HK-2 (cell line): ENCODE results near the gene CPNE6.
"Not testable (repeated sequence)": the region's sequence is repeated elsewhere in the genome, so short reads cannot be mapped to it uniquely, and the experiment has no call there.

ENCODE experiments used
- DNase-seq: peaks from one replicate; pipeline ENCODE4 v3.0.0-alpha.2; 2018; ENCODE audit not compliant: unreplicated experiment

CPNE6 gene

DNA sequence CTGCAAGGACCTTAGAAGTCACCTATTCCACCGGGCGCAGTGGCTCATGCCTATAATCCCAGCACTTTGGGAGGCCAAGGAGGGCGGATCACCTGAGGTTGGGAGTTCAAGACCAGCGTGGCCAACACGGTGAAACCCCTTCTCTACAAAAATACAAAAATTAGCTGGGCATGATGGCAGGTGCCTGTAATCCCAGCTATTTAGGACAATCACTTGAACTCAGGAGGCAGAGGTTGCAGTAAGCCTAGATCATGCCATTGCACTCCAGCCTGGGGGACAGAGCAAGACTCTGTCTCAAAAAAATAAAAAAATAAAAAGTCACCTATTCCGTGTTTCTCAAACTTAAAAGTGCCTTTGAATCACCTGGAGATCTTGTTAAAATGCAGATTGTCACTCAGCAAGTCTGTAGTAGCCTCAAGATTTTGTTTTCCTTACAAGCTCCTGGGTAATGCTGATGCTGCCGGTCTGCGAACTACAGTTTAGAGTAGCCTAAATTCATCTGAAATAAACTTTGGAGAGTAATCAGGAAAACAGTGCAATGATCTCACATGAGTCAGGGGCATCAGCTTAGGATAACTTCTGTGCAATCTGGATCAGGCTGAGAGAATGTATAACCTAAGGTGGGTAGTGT is 34.4 kb downstream of the CPNE6 start:
- DNase-seq: not testable (repeated sequence)

DNA sequence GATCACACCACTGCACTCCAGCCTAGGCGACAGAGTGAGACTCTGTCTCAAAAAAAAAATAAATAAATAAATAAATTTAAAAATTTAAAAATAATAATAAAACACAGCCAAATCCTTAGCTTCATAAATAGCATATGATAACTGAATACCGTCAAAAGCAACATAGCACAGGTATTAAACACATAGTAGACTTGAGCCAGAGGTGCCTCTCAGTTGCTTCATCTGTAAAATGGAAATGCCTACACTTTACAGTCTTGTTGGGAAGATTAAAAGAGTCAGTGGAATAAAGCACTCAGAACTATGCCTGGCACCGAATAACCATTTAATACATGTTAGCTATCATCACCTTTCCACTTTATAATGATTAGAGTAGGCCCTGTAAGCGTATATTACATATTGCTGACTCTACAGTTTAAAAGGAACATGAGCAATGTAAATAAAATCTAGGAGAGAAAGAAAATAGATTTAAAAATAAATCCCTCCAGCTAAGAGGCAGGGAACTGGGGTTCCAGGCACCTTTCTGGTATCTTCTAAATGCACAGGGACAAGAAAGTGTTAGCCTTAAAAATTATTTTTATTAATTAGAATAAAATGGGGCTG is 35.4 kb downstream of the CPNE6 start:
- DNase-seq: no peak

DNA sequence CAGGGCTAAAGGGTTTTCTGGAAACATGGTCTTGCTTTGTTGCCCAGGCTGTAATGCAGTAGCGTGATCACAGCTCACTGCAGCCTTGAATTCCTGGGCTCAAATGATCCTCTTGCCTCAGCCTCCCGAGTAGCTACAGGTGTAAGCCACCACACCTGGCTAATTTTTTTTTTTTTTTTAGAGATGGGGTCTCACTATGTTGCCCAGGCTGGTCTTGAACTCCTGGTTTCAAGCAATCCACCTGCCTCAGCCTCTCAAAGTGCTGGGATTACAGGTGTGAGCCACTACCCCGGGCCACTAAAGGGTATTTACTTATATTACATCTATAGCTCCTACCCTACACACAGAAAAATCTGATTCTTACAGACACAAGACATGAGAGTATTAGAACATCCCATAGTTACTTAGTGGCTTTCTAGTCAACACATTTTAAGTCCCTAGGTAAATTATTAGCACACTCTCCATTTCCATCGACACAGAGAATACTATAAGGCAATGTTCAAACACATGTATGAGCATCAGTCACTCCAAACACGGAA is 37.0 kb downstream of the CPNE6 start:
- no peak for DNase-seq

DNA sequence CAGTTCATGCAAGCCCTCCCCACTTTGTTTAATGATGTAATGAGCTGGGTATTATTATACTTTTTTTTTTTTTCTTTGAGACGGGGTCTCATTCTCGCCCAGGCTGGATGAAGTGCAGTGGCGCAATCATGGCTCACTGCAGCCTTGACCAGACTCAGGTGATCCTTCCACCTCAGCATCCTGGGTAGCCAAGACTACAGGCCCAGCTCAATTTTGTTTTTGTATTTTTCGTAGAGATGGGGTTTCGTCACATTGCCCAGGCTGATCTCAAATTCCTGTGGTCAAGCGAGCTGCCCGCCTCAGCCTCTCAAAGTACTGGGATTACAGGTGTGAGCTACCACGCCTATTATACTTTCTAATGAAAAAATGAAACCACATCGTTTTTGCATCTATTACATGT is 38.7 kb downstream of the CPNE6 start:
- no peak for DNase-seq

DNA sequence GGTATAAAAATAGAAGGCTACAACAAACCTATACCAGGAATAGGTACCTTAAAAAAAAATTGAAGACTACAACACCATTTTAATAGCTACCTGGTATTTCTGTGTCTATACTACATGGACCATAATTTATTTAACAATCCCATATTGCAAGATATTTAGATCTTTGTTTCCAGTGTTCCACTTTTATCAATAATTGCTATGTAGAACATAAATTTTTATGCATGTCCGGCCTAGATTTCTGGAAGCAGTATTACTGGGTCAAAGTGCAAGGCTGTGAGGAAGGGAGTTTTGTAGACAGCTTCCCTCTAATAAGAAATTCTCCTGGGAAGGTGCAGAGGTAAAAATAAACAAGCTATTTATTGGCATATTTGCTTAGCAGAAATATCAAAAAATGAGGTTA is 39.2 kb downstream of the CPNE6 start:
- no peak for DNase-seq

DNA sequence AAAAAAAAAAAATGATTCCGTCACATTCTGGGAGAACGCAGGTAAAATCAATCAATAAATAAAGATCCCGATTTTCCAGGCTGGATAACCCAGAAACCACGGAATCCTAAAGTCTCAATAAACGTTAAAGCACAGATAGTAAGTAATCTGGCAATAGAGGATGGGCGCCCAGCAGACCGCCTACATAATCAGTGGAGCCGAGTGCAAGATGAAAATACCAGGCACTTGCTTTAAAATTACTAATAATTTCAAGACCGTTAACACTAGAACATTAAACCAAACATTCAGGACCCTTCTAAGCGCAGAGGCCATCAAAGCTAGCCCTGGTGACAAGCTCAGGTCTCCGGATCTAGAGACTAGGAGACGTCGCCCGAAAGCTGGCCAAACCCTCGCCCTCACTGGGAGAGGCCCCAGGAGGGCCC is 42.0 kb downstream of the CPNE6 start:
- no peak for DNase-seq

DNA sequence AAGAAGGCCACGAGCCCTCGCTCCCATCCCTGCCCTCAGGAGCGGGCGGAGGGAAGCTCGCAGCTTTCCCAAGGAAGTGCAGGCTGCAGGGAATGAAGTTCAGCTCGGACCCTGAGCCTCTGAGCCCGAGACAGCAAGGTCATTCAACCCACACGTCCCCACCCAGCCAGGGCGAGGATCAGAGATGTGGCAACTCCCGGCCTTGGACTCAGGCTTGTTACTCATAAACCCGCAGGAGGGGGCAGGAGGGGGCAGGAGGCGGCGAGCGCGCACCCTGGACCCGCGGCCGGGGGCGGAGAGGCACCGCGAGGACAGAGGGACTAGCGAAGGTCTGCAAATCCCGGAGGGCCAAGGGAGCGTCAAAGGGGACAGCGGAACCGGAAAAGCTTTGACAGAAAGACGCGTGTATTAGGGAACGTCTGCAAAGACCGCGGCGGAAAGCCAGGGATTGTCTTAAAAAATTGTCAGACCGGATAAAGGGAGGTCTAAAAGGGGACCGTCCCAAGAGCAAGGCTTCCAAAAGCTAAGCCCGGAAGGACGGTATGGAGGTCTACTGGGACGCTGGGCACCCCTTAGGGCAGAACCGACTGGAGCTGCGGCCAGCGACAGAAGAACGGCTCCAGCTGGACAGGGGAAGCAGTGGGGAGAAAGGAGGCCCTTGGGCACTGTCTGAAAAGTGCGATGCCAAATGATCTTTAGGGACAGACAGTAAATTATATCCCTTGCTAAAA is 42.6 kb downstream of the CPNE6 start:
- peak; percentile 89 for DNase-seq

DNA sequence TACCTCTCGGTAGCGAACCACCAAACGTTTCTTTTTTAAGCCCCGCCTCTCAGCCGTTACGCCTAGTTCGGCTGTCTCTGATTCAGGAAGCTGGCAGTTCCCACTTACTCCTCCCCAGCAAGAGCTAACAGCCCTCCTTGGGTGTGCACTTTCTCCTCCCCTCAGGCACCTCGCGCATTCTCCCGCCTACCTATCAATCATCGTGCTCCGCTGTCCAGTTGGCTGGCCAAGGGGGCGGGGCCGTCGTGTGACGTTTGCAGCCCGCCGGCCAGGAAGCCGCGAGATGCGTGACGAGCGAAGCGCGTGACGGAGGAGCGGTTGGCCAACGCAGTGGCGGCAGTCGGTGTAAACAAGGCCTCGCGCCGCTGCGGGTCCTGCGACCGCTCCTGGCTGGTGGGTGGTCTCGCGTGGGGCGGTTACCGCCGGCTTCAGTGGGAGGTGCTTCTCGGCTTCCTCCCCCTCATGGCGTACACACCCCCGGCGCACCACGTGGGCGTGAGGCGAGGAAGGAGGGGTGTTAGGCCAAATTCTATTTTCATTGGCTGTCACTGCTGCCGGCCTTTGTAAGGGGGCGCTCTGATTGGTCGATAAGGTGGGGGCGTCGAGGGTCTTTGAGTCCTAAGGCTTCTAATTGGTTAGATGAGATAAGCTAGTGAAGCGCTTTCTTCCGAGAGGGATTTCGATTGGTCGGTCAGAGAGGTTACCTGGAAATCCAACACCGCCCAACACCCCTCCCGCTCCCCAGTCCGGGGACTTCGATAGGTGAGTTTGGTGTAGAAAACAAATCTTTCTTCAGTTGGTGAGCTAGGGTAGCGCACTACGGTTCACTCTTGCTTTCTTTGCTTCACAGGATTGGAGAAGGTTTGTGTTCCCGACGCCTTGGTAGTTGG is 43.4 kb downstream of the CPNE6 start, which contains the start of the genes DCAF11 and NRL:
Gene DCAF11, plus strand, starts transcription at position 246 of the 890 bp plus-strand sequence. CDS start 818 bp downstream, outside the sequence.
Gene NRL, minus strand, starts transcription at position 418 of the 890 bp plus-strand sequence. CDS start 32,101 bp downstream, outside the sequence.
- peak; percentile 99 for DNase-seq

DNA sequence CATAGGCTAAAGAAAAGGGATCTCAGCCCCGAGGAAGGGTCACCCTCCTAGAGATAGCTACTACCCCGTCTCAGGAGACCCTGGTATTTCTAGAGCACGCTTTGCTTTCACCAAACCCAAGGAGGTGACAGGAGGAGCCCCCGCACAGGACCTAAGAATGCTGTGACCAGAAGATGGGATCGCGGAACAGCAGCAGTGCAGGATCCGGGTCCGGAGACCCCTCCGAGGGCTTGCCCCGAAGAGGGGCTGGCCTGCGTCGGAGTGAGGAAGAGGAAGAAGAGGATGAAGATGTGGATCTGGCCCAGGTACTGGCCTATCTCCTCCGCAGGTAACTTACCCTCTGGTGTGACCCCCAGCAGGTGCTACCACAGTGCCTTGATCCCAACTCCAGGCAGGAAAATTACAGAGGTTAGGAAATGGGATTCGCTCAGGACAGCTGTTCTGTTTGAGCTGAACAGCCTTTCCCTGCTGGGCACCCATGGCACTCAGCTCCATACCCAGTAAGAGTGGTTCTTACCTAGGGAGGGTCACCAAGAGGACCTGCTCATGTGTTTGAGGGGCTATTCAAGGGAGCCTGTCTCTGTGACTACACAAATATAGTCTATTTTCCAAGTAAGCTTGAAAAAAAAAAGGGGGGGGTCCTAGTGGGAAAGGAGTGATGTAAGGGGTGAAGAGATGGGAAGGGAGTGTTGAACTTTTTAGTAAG is 44.2 kb downstream of the CPNE6 start:
- DNase-seq: no peak

DNA sequence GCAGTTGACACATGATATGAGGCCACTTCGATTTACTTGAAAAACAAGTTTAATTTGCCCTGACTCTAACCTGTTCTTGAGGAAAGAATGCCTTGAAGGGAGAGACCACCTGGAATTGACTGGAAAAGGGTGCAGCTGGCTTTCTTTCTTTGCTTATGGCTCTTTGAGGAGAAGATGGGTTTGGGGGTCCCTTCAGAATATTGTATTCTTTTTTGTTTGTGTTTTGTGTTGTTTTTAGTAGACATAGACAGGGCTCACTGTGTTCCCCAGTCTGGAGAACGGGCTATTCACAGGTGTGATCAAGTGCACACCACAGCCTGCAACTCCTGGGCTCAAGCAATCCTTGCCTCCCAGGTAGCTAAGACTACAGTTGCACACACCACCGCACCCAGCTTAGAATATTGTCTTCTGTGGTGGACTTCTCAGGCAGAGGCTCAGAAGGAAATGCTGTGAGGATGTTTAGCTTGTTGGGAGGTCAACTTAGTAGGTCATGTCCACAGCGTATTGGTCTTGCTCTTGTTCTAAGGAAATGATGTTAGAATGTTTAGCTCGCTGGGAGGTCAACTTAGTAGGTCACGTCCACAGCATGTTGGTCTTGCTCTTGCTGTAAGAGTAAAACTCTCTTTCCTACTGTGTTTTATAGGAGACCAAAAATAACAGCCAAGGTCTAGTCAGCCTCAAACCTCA is 44.9 kb downstream of the CPNE6 start:
- DNase-seq: no peak

DNA sequence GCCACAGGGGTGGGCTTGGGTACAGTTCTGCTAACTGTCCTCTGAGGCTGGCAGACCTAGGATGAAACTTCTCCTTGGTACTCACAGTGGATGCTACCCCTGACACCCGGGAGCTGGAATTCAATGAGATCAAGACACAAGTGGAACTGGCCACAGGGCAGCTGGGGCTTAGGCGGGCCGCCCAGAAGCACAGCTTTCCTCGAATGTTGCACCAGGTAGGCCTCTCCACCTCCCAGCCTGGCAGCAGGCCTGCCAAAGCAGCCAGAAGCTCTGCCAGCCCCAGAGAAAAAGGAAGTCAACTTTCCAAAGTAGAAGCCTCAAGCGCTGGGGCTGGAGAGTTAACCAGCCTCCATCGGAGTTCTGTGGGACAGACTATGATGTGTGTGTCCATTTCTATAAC is 45.8 kb downstream of the CPNE6 start:
- no peak for DNase-seq

DNA sequence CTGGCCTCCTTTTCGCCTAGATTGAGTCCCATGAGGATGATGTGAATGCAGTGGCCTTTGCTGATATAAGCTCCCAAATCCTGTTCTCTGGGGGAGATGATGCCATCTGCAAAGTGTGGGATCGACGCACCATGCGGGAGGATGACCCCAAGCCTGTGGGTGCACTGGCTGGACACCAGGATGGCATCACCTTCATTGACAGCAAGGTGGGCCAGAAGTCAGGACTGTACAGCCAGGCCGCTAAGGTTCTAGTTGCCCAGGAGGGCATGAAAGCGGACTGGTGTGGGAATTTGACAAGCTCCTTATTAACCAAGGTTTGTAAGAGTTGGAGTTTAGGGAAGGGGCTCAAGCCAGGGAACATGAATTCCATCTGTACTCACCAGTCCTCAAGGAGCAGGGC is 48.3 kb downstream of the CPNE6 start:
- no peak for DNase-seq

DNA sequence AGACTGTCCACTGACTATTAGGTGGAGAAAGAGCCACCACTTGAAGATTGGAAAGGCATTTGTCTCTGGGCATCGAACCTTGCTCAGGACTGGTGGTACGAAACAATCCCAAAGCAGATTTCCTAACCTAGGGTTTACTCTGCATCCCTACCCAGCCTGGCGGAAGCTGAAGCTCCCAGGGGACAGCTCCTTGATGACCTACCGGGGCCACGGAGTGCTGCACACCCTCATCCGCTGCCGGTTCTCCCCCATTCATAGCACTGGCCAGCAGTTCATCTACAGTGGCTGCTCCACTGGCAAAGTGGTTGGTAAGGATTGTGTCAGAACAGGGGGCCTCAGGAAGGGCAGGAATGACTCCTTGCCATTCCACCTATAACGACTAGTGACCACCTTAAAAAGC is 49.8 kb downstream of the CPNE6 start:
- no peak for DNase-seq

DNA sequence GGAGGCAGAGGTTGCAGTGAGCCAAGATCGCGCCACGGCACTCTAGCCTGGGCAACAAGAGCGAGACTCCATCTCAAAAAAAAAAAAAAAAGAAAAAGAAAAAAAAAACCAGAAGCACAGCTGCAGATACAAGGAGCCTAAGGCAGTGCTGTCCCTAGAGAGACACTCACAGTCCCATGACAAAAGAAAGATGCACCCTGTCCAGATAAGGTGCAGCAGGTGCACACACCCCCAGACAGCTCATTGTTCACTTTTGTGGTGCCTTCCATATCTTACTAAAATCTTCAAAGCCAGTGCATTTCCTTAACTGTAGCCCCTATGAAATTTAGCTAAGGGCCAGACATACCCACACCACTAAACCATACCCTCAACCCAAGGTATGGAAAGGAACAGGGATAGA is 51.1 kb downstream of the CPNE6 start:
- DNase-seq: no peak

DNA sequence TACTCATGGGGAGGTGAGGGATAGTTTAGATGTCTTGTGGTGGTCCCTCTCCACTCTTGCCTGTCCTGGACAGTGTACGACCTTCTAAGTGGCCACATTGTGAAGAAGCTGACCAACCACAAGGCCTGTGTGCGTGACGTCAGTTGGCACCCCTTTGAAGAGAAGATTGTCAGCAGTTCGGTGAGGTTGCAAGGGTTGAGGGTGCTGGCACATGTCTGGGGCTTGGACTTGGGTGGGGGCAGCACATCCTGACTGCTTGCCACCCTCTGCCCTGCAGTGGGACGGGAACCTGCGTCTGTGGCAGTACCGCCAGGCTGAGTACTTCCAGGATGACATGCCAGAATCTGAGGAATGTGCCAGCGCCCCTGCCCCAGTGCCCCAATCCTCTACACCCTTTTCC is 51.5 kb downstream of the CPNE6 start:
- DNase-seq: no peak

DNA sequence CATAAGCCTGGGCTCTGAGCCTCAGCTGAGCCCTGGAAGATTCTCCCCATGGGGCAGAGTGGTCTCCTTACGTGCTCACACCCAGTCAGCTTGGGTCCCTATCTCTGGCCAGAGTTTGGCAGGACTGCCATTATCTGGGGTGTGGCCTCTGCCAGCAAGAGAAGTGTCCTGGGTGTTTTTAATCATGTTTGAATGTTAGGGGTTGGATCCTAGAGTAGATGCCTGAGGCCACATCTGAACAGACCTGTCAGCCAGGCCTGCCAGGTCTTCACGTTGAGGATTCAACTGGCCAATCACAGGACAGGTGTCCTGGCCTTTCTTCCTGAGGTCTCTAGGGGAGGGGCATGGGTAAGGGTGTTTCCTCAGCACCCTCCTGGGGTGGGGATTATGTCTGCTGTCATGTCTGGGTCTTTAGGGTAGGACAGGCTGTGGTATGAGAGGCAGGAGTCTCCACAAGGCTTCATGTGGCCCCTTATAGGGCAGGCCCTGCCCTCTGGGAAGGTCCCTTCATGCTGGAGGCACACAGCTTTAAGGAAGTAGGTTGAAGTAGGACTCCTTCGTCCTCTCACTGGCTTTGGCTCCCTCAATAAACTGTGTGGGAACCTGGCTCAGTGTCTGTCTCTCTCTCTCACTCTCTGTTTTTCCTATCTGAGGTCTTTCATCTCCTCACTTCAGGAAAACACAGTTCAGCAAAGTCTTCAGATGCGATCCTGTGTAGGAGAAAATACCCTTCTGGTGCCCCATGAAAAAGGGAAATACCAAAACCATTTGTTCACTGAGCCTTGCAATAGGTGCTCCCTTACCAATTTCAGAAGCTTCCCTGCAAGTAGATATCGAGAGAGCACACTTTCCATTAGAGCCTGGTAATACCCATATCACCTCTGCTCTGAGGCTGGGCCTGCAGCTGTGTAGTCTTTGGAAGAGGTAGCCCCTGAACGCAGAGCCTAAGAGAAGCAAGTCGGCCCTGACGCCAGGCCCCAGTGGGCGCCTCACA is 52.4 kb downstream of the CPNE6 start:
- no peak for DNase-seq

DNA sequence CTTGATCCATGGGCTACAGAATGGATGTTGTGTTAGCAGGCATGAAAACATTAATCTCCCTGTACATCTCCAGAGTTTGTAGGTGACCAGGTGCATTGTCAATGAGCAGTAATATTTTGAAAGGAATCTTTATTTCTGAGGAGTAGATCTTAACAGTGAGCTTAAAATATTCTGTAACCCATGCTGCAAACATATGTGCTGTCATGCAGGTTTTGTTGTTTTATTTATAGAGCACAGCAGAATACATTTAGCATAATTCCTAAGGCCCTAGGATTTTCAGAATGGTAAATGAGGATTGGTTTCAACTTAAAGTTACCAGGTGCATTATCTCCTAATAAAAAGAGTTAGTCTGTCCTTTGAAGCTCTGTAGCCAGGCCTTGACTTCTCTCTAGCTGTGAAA is 55.6 kb downstream of the CPNE6 start:
- DNase-seq: no peak

DNA sequence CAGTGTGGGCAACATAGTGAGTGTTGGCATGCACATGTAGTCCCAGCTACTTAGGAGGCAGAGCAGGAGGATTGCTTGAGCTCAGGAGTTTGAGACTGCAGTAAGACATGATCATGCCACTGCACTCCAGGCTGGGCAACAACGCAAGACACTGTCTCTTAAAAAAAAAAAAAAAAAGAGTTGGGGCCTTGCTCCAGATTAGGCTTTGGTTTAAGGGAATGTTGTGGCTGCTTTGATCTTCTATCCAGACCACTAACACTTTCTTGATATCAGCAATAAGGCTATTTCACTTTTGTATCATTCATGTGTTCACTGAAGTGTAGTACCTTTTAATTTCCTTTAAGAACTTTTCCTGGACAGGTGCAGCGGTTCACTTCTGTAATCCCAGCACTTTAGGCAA is 56.3 kb downstream of the CPNE6 start:
- no peak for DNase-seq
